Measurements from ENCODE around the gene CLEC6A. TPM values are rescaled to one million over a fixed set of nuclear protein-coding genes. Genes with fewer than 3 reads are reported as not detected.

CLEC6A gene
- total RNA-seq, 1 experiment from 2014 or later: not detected

DNA sequence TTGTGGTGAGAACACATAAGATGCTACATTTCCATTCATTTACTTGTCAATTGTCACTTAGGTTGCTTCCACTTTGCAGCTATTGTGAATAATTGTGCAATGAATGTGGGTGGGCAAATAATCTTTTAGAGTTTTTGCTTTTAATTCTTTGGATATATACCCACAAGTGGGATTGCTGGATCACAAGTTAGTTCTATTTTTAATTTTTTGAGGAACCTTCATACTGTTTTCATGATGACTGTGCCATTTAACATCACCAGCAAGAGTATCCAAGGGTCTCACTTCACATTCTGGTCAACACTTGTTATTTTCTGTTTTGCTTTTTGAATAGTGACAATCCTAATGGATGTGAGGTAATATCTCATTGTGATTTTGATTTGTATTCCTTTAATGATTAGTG lies 10.5 kb downstream of the CLEC6A start:
- no TSS peak for BruUV-seq (replicated peaks)
- no peak for DNase-seq
- CTCF ChIA-PET: no interaction called here
- Mint-ChIP-seq H3K4me3 (ENCODE audit: low read depth, unreplicated experiment) (no peak overlapping the region), H3K27ac (ENCODE audit: unreplicated experiment) (no peak overlapping the region), H3K9me3 (ENCODE audit: low read depth, unreplicated experiment) (peaks cover 2% of the 10 kb centered on the region), H3K4me1 (ENCODE audit: low read depth, unreplicated experiment) (no peaks in the 10 kb centered on the region), H3K27me3 (ENCODE audit: unreplicated experiment) (peaks cover 5% of the 10 kb centered on the region), H3K36me3 (ENCODE audit: insufficient read depth, unreplicated experiment) (no peaks in the 10 kb centered on the region)
- intact Hi-C loops (cut with micrococcal nuclease; ENCODE audit: unreplicated experiment): no loop called here
- TF ChIP-seq, protein P1, sequence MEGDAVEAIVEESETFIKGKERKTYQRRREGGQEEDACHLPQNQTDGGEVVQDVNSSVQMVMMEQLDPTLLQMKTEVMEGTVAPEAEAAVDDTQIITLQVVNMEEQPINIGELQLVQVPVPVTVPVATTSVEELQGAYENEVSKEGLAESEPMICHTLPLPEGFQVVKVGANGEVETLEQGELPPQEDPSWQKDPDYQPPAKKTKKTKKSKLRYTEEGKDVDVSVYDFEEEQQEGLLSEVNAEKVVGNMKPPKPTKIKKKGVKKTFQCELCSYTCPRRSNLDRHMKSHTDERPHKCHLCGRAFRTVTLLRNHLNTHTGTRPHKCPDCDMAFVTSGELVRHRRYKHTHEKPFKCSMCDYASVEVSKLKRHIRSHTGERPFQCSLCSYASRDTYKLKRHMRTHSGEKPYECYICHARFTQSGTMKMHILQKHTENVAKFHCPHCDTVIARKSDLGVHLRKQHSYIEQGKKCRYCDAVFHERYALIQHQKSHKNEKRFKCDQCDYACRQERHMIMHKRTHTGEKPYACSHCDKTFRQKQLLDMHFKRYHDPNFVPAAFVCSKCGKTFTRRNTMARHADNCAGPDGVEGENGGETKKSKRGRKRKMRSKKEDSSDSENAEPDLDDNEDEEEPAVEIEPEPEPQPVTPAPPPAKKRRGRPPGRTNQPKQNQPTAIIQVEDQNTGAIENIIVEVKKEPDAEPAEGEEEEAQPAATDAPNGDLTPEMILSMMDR (IDR thresholded peaks at IDR 0.05; ENCODE audit: unreplicated experiment): no peak

DNA sequence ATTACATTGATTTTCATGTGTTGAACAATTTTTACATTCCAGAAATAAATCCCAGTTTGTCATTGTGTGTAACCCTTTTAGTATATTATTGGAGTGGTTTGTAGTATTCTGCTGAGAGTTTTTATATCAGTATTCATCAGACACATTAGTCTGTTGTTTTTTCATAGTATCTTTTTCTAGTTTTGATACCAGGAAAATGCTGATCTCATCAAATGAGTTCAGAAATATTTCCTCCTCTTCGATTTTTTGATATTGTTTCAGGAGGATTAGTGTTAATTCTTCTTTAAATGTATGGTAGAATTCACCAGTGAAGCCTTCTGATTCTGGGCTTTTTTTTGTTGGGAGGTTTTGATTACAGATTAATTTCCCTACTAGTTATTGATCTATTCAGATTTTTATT lies 15.3 kb downstream of the CLEC6A start:
- peaks cover 20% of the 10 kb centered on the region for H3K27me3 Mint-ChIP-seq (ENCODE audit: unreplicated experiment)
- BruUV-seq (replicated peaks): no TSS peak
- no peak overlapping the region for H3K4me3 Mint-ChIP-seq (ENCODE audit: low read depth, unreplicated experiment)
- H3K4me1 Mint-ChIP-seq (ENCODE audit: low read depth, unreplicated experiment): no peaks in the 10 kb centered on the region
- H3K27ac Mint-ChIP-seq (ENCODE audit: unreplicated experiment): no peak overlapping the region
- peaks cover 2% of the 10 kb centered on the region for H3K9me3 Mint-ChIP-seq (ENCODE audit: low read depth, unreplicated experiment)
- no peak for DNase-seq
- CTCF ChIA-PET: no interaction called here
- TF ChIP-seq, protein P1 (IDR thresholded peaks at IDR 0.05; ENCODE audit: unreplicated experiment): no peak
- no peaks in the 10 kb centered on the region for H3K36me3 Mint-ChIP-seq (ENCODE audit: insufficient read depth, unreplicated experiment)
- intact Hi-C loops (cut with micrococcal nuclease; ENCODE audit: unreplicated experiment): no loop called here

DNA sequence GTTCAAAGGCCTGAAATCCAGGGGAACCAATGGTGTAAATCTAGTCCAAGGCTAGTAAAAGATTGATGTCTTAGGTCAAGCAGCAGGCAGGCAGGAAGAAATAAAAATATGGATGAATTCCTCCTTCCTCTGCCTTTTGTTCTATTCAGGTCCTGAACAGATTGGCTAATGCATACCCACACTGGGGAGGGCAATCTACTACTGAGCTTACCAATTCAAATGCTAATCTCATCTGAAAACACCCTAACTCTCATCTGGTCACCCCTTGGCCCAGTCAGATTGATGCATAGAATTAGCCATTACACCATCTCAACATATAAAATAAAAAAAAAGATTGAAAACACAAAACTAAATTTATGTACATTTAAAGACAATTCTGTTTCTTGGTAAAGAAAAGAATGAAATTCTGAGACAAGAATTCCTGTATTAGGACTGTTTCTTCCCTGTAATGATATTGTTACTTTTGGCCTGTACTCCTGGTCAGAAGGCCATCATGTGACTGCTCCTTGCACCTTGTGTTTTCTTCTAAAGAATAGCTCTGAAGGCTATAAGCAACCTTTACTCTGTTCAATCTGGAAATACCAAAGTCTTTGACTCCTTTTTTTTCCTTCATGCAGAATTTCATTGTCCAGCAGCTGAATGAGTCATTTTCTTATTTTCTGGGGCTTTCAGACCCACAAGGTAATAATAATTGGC lies 19.9 kb downstream of the CLEC6A start:
- TF ChIP-seq, protein P1 (IDR thresholded peaks at IDR 0.05; ENCODE audit: unreplicated experiment): no peak
- BruUV-seq (replicated peaks): no TSS peak
- intact Hi-C loops (cut with micrococcal nuclease; ENCODE audit: unreplicated experiment): no loop called here
- no peak for DNase-seq
- no peaks in the 10 kb centered on the region for H3K4me1 Mint-ChIP-seq (ENCODE audit: low read depth, unreplicated experiment)
- CTCF ChIA-PET: no interaction called here
- peaks cover 25% of the 10 kb centered on the region for H3K27me3 Mint-ChIP-seq (ENCODE audit: unreplicated experiment)
- H3K4me3 Mint-ChIP-seq (ENCODE audit: low read depth, unreplicated experiment): no peak overlapping the region
- H3K27ac Mint-ChIP-seq (ENCODE audit: unreplicated experiment): no peak overlapping the region
- H3K9me3 Mint-ChIP-seq (ENCODE audit: low read depth, unreplicated experiment): no peaks in the 10 kb centered on the region
- H3K36me3 Mint-ChIP-seq (ENCODE audit: insufficient read depth, unreplicated experiment): no peaks in the 10 kb centered on the region

DNA sequence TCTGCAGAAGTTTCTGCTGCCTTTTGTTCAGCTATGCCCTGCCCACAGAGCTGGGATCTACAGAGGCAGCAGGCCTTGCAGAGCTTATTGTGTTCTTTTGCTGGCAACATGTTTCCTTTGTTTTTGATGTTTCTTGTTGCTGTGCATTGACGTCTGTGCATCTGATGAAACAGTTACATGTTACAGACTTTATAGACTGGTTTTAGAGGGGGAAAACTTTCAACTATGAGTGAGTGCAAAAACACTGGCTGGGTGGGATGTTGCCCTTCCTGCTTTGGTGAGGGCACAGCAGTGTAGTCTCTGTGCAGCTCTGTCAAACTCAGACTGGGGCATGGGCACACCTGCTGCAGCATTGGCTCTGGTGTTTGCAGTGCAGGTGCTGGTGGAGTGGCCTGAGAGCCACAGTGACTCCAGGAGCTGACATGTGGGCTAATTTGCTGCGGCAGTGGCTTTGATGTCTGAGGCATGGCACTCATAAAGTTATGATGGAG lies 26.9 kb downstream of the CLEC6A start:
- H3K4me3 Mint-ChIP-seq (ENCODE audit: low read depth, unreplicated experiment): no peak overlapping the region
- intact Hi-C loops (cut with micrococcal nuclease; ENCODE audit: unreplicated experiment): no loop called here
- no peaks in the 10 kb centered on the region for H3K9me3 Mint-ChIP-seq (ENCODE audit: low read depth, unreplicated experiment)
- H3K27ac Mint-ChIP-seq (ENCODE audit: unreplicated experiment): no peak overlapping the region
- TF ChIP-seq, protein P1 (IDR thresholded peaks at IDR 0.05; ENCODE audit: unreplicated experiment): no peak
- H3K27me3 Mint-ChIP-seq (ENCODE audit: unreplicated experiment): peaks cover 40% of the 10 kb centered on the region
- BruUV-seq (replicated peaks): no TSS peak
- no peaks in the 10 kb centered on the region for H3K4me1 Mint-ChIP-seq (ENCODE audit: low read depth, unreplicated experiment)
- DNase-seq: no peak
- no peaks in the 10 kb centered on the region for H3K36me3 Mint-ChIP-seq (ENCODE audit: insufficient read depth, unreplicated experiment)
- CTCF ChIA-PET: no interaction called here
